A549 (cell line): ENCODE measurements around the gene SLCO2A1. TPM values are rescaled to one million over a fixed set of nuclear protein-coding genes. Genes with fewer than 3 reads are reported as not detected.

ENCODE experiments used
- ATAC-seq, 2 experiments: fragments of 200-7000 bp in 1 of 2; fragments of >200 bp in 1 of 2; cut with Nextera tagmentation in 1 of 2; cut with Tn5 transposase in 1 of 2; 3 replicates each; pipeline versions ENCODE4 v1.8.0 to v1.9.1; 2018 to 2020; ENCODE audit warnings: mild to moderate bottlenecking in 1 of 2, moderate library complexity in 1 of 2
- CTCF ChIA-PET: fragments of 300-600 bp; sonication (Branson Sonifier 250); formaldehyde crosslinking; extraction: SDS; loops from one replicate; lab custom pipeline; 2021; ENCODE audit warnings: antibody characterized with exemption, inconsistent platforms; lab: Yijun Ruan, JAX
- POLR2A ChIA-PET: fragments of 350-600 bp; formaldehyde crosslinking; extraction: SDS; loops from one replicate; lab custom pipeline; 2021; ENCODE audit warnings: antibody characterized with exemption, inconsistent platforms; lab: Yijun Ruan, JAX
- DNase-seq, 2 experiments: peaks; one replicate each; pipeline versions ENCODE4 v3.0.0 to v3.0.0-alpha.2; 2011 to 2016; ENCODE audit warnings: low read depth in 1 of 2, low spot score in 1 of 2
- FAIRE-seq: peaks from 2 replicates; lab custom pipeline; 2011; peaks lifted over from hg19 to GRCh38; lab: Jason Lieb, UNC
- H3K27ac ChIP-seq, 2 experiments: fragments of >200 bp; sonication (Bioruptor Twin); formaldehyde crosslinking; 3 replicates each; pipeline ENCODE4 v1.5.1; 2016 to 2017
- H3K4me1 ChIP-seq: fragments of >200 bp; sonication (Bioruptor Twin); formaldehyde crosslinking; 3 replicates; pipeline ENCODE4 v1.6.1; 2016
- H3K4me2 ChIP-seq: fragments of >200 bp; sonication (Bioruptor Twin); formaldehyde crosslinking; 3 replicates; pipeline ENCODE4 v1.6.1; 2016
- H3K4me3 ChIP-seq: fragments of >200 bp; sonication (Bioruptor Twin); formaldehyde crosslinking; 3 replicates; pipeline ENCODE4 v1.5.1; 2016
- H3K9me3 ChIP-seq: fragments of >200 bp; sonication (Bioruptor Twin); formaldehyde crosslinking; 3 replicates; pipeline ENCODE4 v1.6.1; 2016
- CBX2 ChIP-seq: fragments of 200-600 bp; sonication (generic); IDR thresholded peaks from 2 replicates; pipeline ENCODE4 v1.6.1; 2016; ENCODE audit warnings: low read depth, mild to moderate bottlenecking, borderline replicate concordance
- CHD2 ChIP-seq: fragments of 150-350 bp; IDR thresholded peaks from 2 replicates; pipeline ENCODE4 v1.6.1; 2014; ENCODE audit warnings: low read length; ENCODE audit not compliant: partially characterized antibody
- EHMT2 ChIP-seq: fragments of 200-600 bp; sonication (generic); IDR thresholded peaks from 2 replicates; pipeline ENCODE4 v1.6.1; 2016; ENCODE audit warnings: antibody characterized with exemption, low read depth, mild to moderate bottlenecking, moderate library complexity
- EP300 ChIP-seq, 2 experiments: fragments of >200 bp; sonication (Bioruptor Twin); formaldehyde crosslinking; IDR thresholded peaks; 2 replicates in 1 of 2; 3 replicates in 1 of 2; pipeline ENCODE4 v1.6.1; 2016 to 2017
- HOXA7 ChIP-seq: fragments of 250-450 bp; sonication (Bioruptor Pico); IDR thresholded peaks from 2 replicates; pipeline ENCODE4 v1.5.0; 2020; ENCODE audit warnings: mild to moderate bottlenecking, moderate library complexity
- HOXB5 ChIP-seq: fragments of 250-450 bp; sonication (Bioruptor Pico); IDR thresholded peaks from 2 replicates; pipeline ENCODE4 v1.5.0; 2020; ENCODE audit warnings: mild to moderate bottlenecking, moderate library complexity
- JUN ChIP-seq, 2 experiments: fragments of >200 bp; sonication (Bioruptor Twin); formaldehyde crosslinking; IDR thresholded peaks; 2 replicates in 1 of 2; 3 replicates in 1 of 2; pipeline ENCODE4 v1.6.1; 2016 to 2017
- PHF8 ChIP-seq: fragments of 200-600 bp; sonication (generic); IDR thresholded peaks from 2 replicates; pipeline ENCODE4 v1.6.1; 2016; ENCODE audit warnings: low read depth, mild to moderate bottlenecking, antibody characterized with exemption, moderate library complexity, borderline replicate concordance
- POLR2A ChIP-seq: IDR thresholded peaks from 2 replicates; pipeline ENCODE4 v1.6.1; 2012; ENCODE audit warnings: mild to moderate bottlenecking, low read length
- RFX5 ChIP-seq: fragments of 450-650 bp; IDR thresholded peaks from 2 replicates; pipeline ENCODE4 v1.7.1; 2014; ENCODE audit warnings: antibody characterized with exemption, mild to moderate bottlenecking, moderate library complexity
- RNF2 ChIP-seq: fragments of 200-600 bp; sonication (generic); IDR thresholded peaks from 2 replicates; pipeline ENCODE4 v1.6.1; 2016; ENCODE audit warnings: low read depth, mild to moderate bottlenecking, antibody characterized with exemption, moderate library complexity, borderline replicate concordance
- SMC3 ChIP-seq: fragments of >200 bp; sonication (Bioruptor Twin); formaldehyde crosslinking; IDR thresholded peaks from 3 replicates; pipeline ENCODE4 v1.6.1; 2018; ENCODE audit warnings: inconsistent platforms
- SREBF2 ChIP-seq: fragments of 450-650 bp; IDR thresholded peaks from 2 replicates; pipeline ENCODE4 v1.6.1; 2014; ENCODE audit warnings: mild to moderate bottlenecking, moderate library complexity
- TFCP2L1 ChIP-seq: fragments of 250-450 bp; sonication (Bioruptor Pico); IDR thresholded peaks from 2 replicates; pipeline ENCODE4 v1.5.0; 2021; ENCODE audit warnings: mild to moderate bottlenecking
- ZSCAN20 ChIP-seq: fragments of 250-450 bp; sonication (Bioruptor Pico); IDR thresholded peaks from 2 replicates; pipeline ENCODE4 v1.8.0; 2022; ENCODE audit warnings: mild to moderate bottlenecking, moderate library complexity
- WGBS: methylation state at CpG from one replicate; pipeline ENCODE4 v1.1.6; 2017; ENCODE audit errors: missing lambda C conversion rate; 5-methylcytosine and 5-hydroxymethylcytosine counted together
- polyA plus RNA-seq, 4 experiments: library from polyadenylated mRNA; depleted of rRNA in 3 of 4; stranded (reverse); fragments of >200 nt; fragmentation: RNase III in 1 of 4; extraction: RNeasy Plus Mini Kit Qiagen cat#74134 plus additional on column Dnase treatment in 1 of 4; gene quantifications; 2 replicates in 3 of 4; 3 replicates in 1 of 4; pipeline ENCODE4 v1.2.3, GENCODE V29; 2011 to 2017
- TF ChIP-seq, protein P1 (sequence below): fragments of 250-450 bp; sonication (Bioruptor Pico); IDR thresholded peaks from 2 replicates; pipeline ENCODE4 v1.5.0; 2020; ENCODE audit warnings: low read depth, mild to moderate bottlenecking, moderate library complexity
- TF ChIP-seq, protein P2 (sequence below): fragments of >200 bp; sonication (Bioruptor Twin); formaldehyde crosslinking; IDR thresholded peaks from 3 replicates; pipeline ENCODE4 v1.6.1; 2016
- TF ChIP-seq, protein P3 (sequence below): fragments of 150-350 bp; IDR thresholded peaks from 2 replicates; pipeline ENCODE4 v1.6.1; 2014; ENCODE audit warnings: low read depth, mild to moderate bottlenecking, low read length
- TF ChIP-seq, protein P4 (sequence below): fragments of >200 bp; sonication (Bioruptor Twin); formaldehyde crosslinking; IDR thresholded peaks from 3 replicates; pipeline ENCODE4 v1.5.1; 2016

SLCO2A1 gene
- polyA plus RNA-seq, 2 of the 4 experiments (the other 2 are of a cell fraction): 0.12 TPM; not detected in 1

DNA sequence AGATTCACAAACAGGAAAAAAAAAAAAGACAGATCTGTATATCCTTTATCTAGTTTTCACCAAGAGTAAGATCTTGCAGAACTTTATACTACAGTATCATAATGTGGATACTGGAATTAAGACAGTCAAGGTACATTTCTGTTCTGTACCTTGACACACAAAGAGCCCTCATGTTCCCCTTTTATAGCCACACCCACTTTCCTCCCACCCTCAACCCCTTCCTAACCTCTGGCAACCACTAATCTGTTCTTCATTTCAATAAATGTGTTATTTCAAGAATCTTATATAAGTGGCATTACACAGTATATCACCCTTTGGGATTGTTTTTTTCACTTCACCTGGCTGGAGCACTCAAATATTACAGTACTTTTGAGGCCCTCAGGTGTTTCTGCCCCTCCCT lies 130.4 kb downstream of the SLCO2A1 start:
- Histone ChIP-seq H3K4me2 (no peak overlapping the region), H3K4me1 (0 out of 3 replicates have a peak, but pooled peaks cover 4% of the 10 kb centered on the region), H3K27ac (no peak overlapping the region), H3K4me3 (no peak overlapping the region), H3K9me3 (no peaks in the 10 kb centered on the region)
- ATAC-seq: no peak
- no peak for DNase-seq
- CTCF ChIA-PET: interaction anchor here (0.7 kb wide), 1 partner anchor 131 kb away, joined by 3 read pairs; no protein-coding TSS in a partner anchor
- TF ChIP-seq CHD2 (no peak), ZSCAN20 (CRISPR knock-in tag) (no peak), EP300 (IDR thresholded peaks at IDR 0.05) (no peak), POLR2A (no peak), RFX5 (no peak), EHMT2 (no peak), HOXB5 (CRISPR knock-in tag) (no peak), SMC3 (no peak)
- TF ChIP-seq, protein P1, sequence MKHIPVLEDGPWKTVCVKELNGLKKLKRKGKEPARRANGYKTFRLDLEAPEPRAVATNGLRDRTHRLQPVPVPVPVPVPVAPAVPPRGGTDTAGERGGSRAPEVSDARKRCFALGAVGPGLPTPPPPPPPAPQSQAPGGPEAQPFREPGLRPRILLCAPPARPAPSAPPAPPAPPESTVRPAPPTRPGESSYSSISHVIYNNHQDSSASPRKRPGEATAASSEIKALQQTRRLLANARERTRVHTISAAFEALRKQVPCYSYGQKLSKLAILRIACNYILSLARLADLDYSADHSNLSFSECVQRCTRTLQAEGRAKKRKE (CRISPR knock-in tag): no peak
- TF ChIP-seq, protein P2, sequence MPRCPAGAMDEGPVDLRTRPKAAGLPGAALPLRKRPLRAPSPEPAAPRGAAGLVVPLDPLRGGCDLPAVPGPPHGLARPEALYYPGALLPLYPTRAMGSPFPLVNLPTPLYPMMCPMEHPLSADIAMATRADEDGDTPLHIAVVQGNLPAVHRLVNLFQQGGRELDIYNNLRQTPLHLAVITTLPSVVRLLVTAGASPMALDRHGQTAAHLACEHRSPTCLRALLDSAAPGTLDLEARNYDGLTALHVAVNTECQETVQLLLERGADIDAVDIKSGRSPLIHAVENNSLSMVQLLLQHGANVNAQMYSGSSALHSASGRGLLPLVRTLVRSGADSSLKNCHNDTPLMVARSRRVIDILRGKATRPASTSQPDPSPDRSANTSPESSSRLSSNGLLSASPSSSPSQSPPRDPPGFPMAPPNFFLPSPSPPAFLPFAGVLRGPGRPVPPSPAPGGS: no peak
- no peak for FAIRE-seq
- POLR2A ChIA-PET: no interaction called here

DNA sequence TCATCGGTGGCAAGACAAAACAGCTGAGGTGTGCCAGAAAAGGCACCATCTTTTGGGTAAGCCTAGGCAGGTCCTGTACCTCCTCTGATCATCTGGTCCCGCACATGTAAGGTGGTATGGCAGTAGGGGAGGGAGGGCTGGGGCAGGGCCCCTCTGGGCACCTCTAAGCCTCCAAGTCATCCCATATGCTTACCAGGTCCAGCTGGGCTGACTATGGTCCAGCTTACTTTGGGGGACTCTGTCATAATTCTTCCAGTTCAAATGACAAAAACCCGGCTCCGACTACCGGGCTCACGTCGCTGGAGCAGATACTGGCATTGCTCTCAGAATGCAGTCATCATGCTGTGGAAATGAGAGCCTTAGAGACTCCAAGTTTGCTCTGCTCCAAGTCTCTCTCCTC lies 132.2 kb downstream of the SLCO2A1 start:
- H3K4me2 ChIP-seq: no peak overlapping the region
- no peak for DNase-seq
- TF ChIP-seq TFCP2L1 (CRISPR knock-in tag) (no peak), SREBF2 (no peak), PHF8 (no peak), CBX2 (no peak), RNF2 (no peak), JUN (IDR thresholded peaks at IDR 0.05) (no peak), HOXA7 (no peak)
- TF ChIP-seq, protein P3, sequence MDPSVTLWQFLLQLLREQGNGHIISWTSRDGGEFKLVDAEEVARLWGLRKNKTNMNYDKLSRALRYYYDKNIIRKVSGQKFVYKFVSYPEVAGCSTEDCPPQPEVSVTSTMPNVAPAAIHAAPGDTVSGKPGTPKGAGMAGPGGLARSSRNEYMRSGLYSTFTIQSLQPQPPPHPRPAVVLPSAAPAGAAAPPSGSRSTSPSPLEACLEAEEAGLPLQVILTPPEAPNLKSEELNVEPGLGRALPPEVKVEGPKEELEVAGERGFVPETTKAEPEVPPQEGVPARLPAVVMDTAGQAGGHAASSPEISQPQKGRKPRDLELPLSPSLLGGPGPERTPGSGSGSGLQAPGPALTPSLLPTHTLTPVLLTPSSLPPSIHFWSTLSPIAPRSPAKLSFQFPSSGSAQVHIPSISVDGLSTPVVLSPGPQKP: no peak
- TF ChIP-seq, protein P4, sequence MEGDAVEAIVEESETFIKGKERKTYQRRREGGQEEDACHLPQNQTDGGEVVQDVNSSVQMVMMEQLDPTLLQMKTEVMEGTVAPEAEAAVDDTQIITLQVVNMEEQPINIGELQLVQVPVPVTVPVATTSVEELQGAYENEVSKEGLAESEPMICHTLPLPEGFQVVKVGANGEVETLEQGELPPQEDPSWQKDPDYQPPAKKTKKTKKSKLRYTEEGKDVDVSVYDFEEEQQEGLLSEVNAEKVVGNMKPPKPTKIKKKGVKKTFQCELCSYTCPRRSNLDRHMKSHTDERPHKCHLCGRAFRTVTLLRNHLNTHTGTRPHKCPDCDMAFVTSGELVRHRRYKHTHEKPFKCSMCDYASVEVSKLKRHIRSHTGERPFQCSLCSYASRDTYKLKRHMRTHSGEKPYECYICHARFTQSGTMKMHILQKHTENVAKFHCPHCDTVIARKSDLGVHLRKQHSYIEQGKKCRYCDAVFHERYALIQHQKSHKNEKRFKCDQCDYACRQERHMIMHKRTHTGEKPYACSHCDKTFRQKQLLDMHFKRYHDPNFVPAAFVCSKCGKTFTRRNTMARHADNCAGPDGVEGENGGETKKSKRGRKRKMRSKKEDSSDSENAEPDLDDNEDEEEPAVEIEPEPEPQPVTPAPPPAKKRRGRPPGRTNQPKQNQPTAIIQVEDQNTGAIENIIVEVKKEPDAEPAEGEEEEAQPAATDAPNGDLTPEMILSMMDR: no peak
- TF ChIP-seq, all 56 proteins: peak for 0
- no peak for ATAC-seq
- CTCF ChIA-PET: no interaction called here
- no peak for FAIRE-seq
- POLR2A ChIA-PET: no interaction called here
- H3K4me3 ChIP-seq: no peak overlapping the region
- WGBS: 88% methylated on average over 5 of the region's 7 CpGs
- H3K27ac ChIP-seq: no peak overlapping the region
- 0 out of 3 replicates have a peak, but pooled peaks cover 5% of the 10 kb centered on the region for H3K4me1 ChIP-seq
- no peaks in the 10 kb centered on the region for H3K9me3 ChIP-seq
